ENCODE measurements around the gene PFKP. TPM values are rescaled to one million over a fixed set of nuclear protein-coding genes. Genes with fewer than 3 reads are reported as not detected.

PFKP gene
- polyA plus RNA-seq, 6 donors from 2014 or later = 26.3 to 51.2 (median 39.7) TPM

DNA sequence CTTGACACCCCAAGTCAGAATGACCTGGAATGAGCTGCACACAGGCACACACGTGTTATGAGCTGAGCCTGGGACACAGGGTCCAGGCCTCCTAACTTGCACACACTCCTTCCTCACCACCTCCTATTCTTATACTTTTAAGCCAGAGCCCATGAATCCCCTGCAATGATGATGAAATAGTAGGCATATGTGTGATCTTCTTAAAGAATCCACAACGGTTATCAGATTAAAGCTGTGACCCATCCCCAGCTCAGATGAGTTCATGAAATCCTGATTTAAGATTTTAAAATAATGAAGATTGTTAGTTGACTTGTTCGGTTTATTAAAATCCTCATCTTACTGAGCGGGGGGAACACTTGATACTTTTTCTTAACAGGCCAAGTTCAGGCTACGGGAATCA lies 66.6 kb downstream of the PFKP start:
- H3K4me1 Mint-ChIP-seq = no peaks in the 10 kb centered on the region
- ATAC-seq (ENCODE audit: low read depth in 2 of 2) = no peak
- H3K9me3 Mint-ChIP-seq = no peaks in the 10 kb centered on the region
- H3K4me3 Mint-ChIP-seq = peak overlapping the region in 1 of 8 donors; percentile 56
- peaks cover 19 to 30% of the 10 kb centered on the region in 2 donors for H3K36me3 Mint-ChIP-seq
- no peak for DNase-seq
- H3K27ac Mint-ChIP-seq = no peak overlapping the region
- no peaks in the 10 kb centered on the region for H3K27me3 Mint-ChIP-seq

DNA sequence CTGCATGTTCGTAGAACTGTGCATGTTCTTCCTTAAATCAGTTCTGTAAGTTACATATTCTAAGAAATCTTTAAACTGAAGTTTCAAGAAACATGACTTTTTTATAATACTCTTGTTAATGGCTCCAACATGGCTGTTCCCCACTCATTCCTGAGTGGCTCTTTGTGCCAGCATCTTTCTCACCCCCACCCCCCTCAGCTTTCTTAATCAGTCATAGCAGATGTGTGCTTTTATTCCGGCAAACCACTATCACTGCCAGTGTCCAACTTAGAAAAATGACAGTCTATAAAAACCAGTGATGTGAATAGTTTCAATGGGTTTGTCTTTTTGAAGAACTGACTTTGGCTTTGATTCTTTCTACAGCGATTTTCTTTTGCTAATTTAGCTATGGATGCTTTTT lies 67.7 kb downstream of the PFKP start:
- DNase-seq = no peak
- Mint-ChIP-seq H3K27ac (no peak overlapping the region), H3K4me1 (no peaks in the 10 kb centered on the region), H3K9me3 (no peaks in the 10 kb centered on the region), H3K27me3 (no peaks in the 10 kb centered on the region), H3K36me3 (peaks cover 19 to 31% of the 10 kb centered on the region in 2 donors), H3K4me3 (no peak overlapping the region)
- ATAC-seq (ENCODE audit: low read depth in 2 of 2) = no peak

DNA sequence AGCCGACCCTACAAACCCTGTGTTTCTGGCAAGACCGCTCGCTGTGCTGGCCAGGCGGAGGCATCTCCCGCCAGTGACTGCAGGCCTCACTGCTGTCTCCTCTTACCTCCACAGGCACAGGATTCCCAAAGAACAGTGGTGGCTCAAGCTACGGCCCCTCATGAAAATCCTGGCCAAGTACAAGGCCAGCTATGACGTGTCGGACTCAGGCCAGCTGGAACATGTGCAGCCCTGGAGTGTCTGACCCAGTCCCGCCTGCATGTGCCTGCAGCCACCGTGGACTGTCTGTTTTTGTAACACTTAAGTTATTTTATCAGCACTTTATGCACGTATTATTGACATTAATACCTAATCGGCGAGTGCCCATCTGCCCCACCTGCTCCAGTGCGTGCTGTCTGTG lies 69.0 kb downstream of the PFKP start:
- Mint-ChIP-seq H3K4me1 (no peaks in the 10 kb centered on the region), H3K27ac (no peak overlapping the region)
- ATAC-seq (ENCODE audit: low read depth in 2 of 2) = no peak

DNA sequence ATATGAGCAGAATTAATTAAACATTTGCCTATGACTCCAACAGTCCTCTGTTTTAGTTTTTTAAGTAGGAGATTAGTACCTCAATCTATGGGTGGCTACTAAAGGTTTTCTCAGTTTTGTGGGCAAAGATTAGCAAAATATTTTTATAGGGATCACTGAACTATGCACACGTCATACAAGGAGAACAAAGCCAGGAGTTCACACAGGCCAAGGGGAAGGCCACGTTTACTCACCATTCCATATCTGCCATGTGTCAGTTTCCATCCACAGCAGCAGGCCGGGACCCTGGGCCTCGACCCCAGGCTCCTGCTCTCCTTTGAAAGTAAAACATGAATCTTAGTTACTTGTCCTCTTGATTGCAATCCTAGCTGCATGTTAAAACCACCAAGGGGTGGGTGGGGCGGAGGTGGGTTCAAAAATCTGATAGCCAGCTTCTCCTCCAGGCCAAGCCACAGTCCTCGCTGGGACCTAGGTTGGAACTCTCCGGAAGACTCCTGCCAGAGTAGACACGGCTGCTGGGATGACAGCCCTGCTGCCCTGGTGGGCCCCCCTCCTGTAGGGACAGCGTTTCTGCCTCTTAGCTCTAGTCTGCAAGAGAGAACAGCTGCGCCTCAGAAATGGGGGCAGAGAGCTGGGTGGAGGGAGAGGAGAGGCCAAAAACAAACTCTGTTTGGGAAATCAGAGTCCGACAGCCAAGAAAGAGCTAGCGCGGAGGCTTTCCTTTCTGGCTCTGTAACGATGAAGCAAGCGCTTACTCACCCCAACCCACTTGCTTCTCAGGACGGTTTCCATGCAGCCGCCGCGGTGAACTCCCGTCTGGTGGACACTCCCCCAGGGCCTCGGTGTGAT lies 69.6 kb downstream of the PFKP start:
- Mint-ChIP-seq H3K36me3 (peaks cover 27 to 39% of the 10 kb centered on the region in 2 donors), H3K27me3 (no peaks in the 10 kb centered on the region), H3K4me1 (no peaks in the 10 kb centered on the region), H3K9me3 (no peaks in the 10 kb centered on the region), H3K27ac (peak overlapping the region in 2 of 6 donors; percentile 33 to 47), H3K4me3 (no peak overlapping the region)
- ATAC-seq (ENCODE audit: low read depth in 2 of 2) (no peak), DNase-seq (no peak)

More for the DNA sequence above, 69.0 kb downstream of the PFKP start:
- Mint-ChIP-seq H3K36me3 (peaks cover 21 to 37% of the 10 kb centered on the region in 2 donors), H3K4me3 (no peak overlapping the region), H3K9me3 (no peaks in the 10 kb centered on the region), H3K27me3 (no peaks in the 10 kb centered on the region)
- no peak for DNase-seq

DNA sequence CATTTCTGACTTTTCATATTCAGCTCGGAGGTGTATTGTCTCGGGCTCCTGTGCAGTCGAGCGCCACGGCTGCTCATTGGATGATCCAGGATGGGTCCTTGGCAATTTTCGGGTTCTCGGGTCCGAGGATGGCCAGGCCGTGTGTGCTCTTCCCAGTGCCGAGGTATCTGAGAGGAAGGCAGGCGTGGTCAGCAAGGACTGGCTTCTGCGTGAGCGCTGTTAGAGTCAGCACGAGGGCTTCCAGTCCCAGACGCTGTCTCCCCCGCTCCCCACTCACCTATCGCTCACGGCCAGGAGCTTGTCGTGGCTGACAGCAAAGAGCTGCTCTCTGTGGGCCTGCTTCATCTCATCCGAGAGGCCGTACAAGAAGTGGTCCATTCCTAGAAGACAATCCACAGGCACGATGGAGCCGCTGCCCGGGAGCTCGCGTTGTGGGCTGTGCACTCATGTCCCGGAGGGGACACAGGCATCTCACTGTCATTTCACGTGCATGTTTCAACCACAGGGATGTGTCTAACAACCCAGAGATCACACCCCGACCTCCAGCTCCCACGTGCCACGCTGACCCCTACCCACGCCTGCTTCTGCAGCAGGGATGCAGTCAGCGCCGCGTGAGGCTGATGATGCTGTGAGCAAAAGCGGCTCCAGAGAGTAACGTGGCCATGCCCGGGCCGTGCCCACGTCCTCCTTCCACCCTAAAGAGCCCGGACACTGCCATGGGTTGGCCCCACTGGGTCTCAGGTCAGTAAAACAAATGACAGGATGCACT lies 70.8 kb downstream of the PFKP start:
- ATAC-seq (ENCODE audit: low read depth in 2 of 2) = no peak
- H3K9me3 Mint-ChIP-seq = no peaks in the 10 kb centered on the region
- peaks cover 0 to 3% (median 0%) of the 10 kb centered on the region in 3 donors for H3K4me1 Mint-ChIP-seq
- no peaks in the 10 kb centered on the region for H3K27me3 Mint-ChIP-seq
- H3K27ac Mint-ChIP-seq = peak overlapping the region in 1 of 6 donors; percentile 79
- H3K4me3 Mint-ChIP-seq = no peak overlapping the region
- DNase-seq = no peak
- peaks cover 32 to 39% of the 10 kb centered on the region in 2 donors for H3K36me3 Mint-ChIP-seq

DNA sequence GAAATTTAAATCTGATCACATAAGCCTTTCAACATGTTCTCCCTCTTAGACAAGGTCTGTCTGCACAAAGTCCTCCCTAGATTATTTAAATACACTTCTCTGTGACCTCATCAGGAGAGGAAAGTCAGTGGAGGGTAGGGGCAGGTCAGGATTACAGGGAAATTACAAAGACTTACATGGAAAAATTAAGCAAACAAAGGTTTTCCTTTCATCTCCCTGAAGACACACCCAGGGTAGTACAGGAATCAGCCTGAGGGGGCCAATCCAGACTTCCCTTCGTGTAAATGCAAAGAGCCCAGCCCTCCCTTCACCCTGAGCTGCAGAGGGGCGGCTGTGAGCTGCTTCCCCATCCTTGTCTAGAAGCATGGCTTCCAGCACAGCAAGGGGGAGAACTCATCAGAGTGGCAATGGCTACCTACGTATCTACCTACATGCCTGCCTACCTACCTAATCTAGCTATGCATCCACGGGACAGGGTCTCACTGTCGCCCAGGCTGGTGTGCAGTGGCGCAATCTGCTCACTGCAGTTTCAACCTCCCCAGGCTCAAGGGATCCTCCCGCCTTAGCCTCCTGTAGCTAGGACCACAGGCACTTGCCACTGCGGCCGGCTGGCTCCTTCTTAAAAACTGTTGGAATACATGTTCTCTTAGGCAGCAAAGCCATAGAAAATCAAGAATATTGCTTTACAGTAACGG lies 72.0 kb downstream of the PFKP start:
- Mint-ChIP-seq H3K27me3 (no peaks in the 10 kb centered on the region), H3K36me3 (peaks cover 44 to 50% of the 10 kb centered on the region in 2 donors)

DNA sequence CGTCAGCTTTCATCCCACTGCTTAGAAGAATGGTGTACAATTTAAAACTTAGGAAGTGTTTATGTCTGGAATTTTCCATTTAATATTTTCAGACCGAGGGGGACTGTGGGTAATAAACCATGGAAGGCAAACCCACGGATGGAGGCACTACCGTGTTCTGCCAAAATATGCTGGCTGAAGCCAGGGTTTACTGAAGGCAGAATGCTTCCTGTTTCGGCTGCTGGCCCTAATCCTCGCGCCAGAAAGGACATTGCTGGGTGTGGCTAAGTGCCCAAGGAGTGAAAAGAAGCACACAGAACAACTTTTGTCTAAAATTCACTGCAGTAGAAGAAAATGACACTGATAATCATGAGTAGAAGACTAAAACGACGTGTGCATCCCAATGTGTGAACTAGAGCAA lies 72.9 kb downstream of the PFKP start:
- H3K36me3 Mint-ChIP-seq = peaks cover 43 to 44% of the 10 kb centered on the region in 2 donors
- H3K27ac Mint-ChIP-seq = no peak overlapping the region
- ATAC-seq (ENCODE audit: low read depth in 2 of 2) = no peak
- H3K9me3 Mint-ChIP-seq = no peaks in the 10 kb centered on the region
- no peak overlapping the region for H3K4me3 Mint-ChIP-seq
- DNase-seq = no peak
- no peaks in the 10 kb centered on the region for H3K27me3 Mint-ChIP-seq
- peaks cover 0 to 3% (median 0%) of the 10 kb centered on the region in 3 donors for H3K4me1 Mint-ChIP-seq

More for the DNA sequence above, 72.0 kb downstream of the PFKP start:
- no peak for ATAC-seq (ENCODE audit: low read depth in 2 of 2)
- peaks cover 0 to 3% (median 0%) of the 10 kb centered on the region in 3 donors for H3K4me1 Mint-ChIP-seq
- H3K4me3 Mint-ChIP-seq = no peak overlapping the region
- H3K27ac Mint-ChIP-seq = peak overlapping the region in 1 of 6 donors; percentile 80
- no peak for DNase-seq
- H3K9me3 Mint-ChIP-seq = no peaks in the 10 kb centered on the region

DNA sequence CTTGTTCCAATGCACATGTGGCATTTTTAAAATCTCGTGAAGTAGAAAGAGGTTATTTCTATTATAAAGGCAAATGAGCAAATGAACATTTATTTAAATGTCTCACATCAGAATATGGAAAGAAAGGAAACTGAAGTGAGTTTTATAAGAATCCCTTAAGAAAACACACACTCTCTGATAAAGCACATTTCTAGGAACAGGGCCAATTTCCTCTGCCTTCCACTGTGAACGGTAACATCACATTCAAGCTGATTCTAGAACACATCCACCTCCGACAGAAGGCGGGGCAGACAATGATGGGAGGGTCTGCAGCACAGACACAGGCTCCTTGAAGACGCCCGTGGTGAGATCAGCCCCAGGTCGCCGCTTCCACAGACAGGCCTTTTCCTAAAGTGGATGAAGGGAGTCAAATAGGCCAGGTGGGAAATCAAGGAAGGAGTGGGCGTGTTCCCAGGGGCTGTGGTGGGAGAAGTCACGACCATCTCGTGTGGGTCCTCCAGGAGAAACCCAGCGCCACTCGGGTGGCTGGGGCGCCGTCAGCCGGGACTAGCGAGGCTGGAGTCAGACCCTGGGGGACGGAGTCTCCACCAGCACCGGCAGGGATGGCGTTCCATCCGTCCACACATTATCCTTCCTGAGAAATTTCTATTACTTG lies 74.1 kb downstream of the PFKP start:
- Mint-ChIP-seq H3K36me3 (peaks cover 43 to 44% of the 10 kb centered on the region in 2 donors), H3K9me3 (no peaks in the 10 kb centered on the region), H3K27ac (no peak overlapping the region), H3K27me3 (no peaks in the 10 kb centered on the region), H3K4me3 (no peak overlapping the region), H3K4me1 (peaks cover 0 to 3% (median 0%) of the 10 kb centered on the region in 3 donors)
- ATAC-seq (ENCODE audit: low read depth in 2 of 2) = no peak
- DNase-seq = no peak

DNA sequence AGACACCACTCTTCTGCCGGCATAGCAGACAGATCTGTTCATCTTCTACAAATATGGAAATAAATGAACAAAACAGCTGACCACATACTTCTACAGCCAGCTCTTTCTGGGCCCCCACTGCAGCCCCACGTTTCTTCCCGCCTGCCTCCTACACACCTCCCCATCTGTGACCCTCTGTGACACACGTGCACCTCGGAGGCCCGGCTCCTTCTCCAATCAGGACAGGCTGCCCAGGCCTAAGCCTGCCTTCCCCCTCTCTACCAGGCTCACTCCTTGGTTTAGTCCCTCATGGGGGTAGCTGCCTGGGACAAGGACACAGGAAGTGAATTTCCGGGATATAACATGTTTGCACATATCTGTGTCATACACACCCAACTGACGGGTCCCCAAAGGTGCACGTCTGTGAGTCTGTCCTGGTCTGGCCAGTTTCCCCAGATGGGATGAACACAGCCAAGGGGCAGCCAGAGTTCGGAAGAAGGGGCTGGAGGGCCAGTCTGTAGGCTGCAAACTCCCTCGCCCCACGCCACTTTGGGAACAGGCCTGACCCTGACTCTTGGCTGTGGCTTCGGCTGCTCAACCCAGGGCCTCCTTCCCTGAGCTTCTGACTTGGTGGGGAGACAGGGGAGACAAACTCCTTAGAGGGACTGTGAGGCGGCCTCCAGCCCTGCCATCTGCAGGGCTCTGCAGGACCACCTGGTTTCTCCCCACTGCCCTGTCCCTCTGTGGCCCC lies 75.0 kb downstream of the PFKP start:
- DNase-seq (no peak), ATAC-seq (ENCODE audit: low read depth in 2 of 2) (no peak)
- Mint-ChIP-seq H3K4me3 (no peak overlapping the region), H3K4me1 (peaks cover 0 to 3% (median 0%) of the 10 kb centered on the region in 3 donors), H3K27me3 (no peaks in the 10 kb centered on the region), H3K36me3 (peaks cover 43 to 50% of the 10 kb centered on the region in 2 donors), H3K9me3 (no peaks in the 10 kb centered on the region), H3K27ac (peak overlapping the region in 2 of 6 donors; percentile 61 to 69)

DNA sequence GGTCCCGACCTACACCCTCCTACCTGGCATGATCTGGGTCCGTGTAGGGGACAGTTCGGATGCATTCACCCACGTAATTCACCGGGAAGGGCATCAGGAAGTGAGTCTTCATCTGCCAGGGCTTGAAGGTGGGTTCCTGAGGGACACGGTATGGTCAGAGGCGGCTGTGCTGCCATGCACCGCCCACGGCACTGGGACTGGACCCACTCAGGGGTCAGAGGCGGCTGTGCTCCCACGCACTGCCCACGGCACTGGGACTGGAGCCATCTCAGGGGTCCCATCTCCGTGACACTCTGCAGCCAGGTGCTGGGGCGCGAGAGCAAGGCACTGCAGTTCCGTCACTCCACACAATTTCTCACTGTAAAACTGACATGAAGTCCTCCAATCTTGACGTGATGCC lies 76.0 kb downstream of the PFKP start:
- no peak for DNase-seq
- Mint-ChIP-seq H3K27ac (peak overlapping the region in 1 of 6 donors; percentile 88), H3K9me3 (no peaks in the 10 kb centered on the region), H3K4me1 (peaks cover 0 to 3% (median 0%) of the 10 kb centered on the region in 3 donors), H3K4me3 (no peak overlapping the region), H3K36me3 (peaks cover 43 to 60% of the 10 kb centered on the region in 2 donors), H3K27me3 (no peaks in the 10 kb centered on the region)
- ATAC-seq (ENCODE audit: low read depth in 2 of 2) = no peak

DNA sequence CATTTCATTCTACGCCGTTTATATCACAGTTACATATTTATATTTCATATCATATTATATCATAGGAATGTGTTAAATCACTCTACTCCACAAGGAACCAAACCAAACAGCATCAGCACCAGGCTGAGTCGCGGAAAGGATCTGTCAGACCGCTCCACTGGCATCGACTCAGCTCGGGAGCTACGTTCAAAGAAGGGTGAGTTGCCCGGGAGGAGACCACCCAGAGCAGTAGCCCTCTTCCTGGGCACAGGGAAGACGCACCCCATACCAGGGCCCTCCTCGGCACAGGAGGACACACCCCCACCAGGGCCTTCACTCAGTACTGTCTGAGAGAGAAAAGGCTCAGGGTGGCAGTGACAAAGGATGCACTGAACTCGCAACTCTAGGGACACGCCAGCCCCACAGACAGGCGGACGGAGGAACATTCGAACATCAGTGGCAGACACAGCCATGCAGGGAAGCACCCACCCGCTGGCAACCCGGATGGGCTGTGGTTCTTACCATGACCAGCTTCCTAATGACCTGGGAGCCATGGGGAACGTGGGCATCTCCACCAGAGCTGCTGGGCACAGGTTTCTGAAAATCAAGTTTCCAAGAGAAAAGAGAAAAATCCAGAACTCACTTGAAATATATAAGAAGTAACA lies 76.6 kb downstream of the PFKP start:
- DNase-seq (no peak), ATAC-seq (ENCODE audit: low read depth in 2 of 2) (no peak)
- H3K27me3 Mint-ChIP-seq = no peaks in the 10 kb centered on the region
- peak overlapping the region in 1 of 8 donors; percentile 52 for H3K4me3 Mint-ChIP-seq
- H3K9me3 Mint-ChIP-seq = no peaks in the 10 kb centered on the region
- peaks cover 0 to 3% (median 0%) of the 10 kb centered on the region in 3 donors for H3K4me1 Mint-ChIP-seq
- H3K27ac Mint-ChIP-seq = peak overlapping the region in 1 of 6 donors; percentile 88
- peaks cover 37 to 54% of the 10 kb centered on the region in 2 donors for H3K36me3 Mint-ChIP-seq

DNA sequence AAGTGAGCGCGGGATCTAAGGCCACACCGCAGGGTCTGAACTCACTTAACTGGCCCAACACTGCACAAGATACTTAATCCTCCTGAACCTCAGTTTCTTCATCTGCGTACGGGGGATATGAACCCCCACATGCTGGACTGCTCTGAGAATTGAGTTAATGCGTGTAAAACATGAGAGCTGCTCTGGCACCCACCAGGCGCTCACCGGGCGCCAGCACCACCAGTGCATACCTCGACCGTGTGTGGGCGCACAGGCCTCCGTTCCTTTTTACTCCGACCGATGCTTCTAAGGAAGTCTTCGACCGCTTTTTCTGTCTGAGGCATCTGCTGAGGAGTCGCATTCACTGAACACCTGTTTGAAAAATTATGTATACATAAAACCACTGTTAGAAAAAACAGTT lies 78.0 kb downstream of the PFKP start:
- no peak for DNase-seq
- peak overlapping the region in 1 of 8 donors; percentile 74 for H3K4me3 Mint-ChIP-seq
- H3K4me1 Mint-ChIP-seq = peaks cover 0 to 3% (median 0%) of the 10 kb centered on the region in 3 donors
- H3K27me3 Mint-ChIP-seq = no peaks in the 10 kb centered on the region
- H3K9me3 Mint-ChIP-seq = no peaks in the 10 kb centered on the region
- H3K27ac Mint-ChIP-seq = no peak overlapping the region
- H3K36me3 Mint-ChIP-seq = peaks cover 32 to 48% of the 10 kb centered on the region in 2 donors
- no peak for ATAC-seq (ENCODE audit: low read depth in 2 of 2)

All from naive B cell (primary cell).